Inferior parietal cortex (tissue), 1 donor: ENCODE data around the gene NEAT1.

Source experiments
- DNase-seq: peaks from one replicate; pipeline ENCODE4 v3.0.0-alpha.2; 2016; ENCODE audit errors: extremely low spot score

The NEAT1 gene

GRCh38 chr11:65479184-65480145 is 56.9 kb downstream of the NEAT1 start:
- DNase-seq, result peak; percentile 87

GRCh38 chr11:65482306-65482850 is 59.8 kb downstream of the NEAT1 start:
- peak; percentile 27 for DNase-seq

GRCh38 chr11:65485920-65486219 is 63.3 kb downstream of the NEAT1 start:
- no peak for DNase-seq

- DNase-seq, result no peak
Measured at GRCh38 chr11:65486570-65487466, 64.2 kb downstream of the NEAT1 start.

- DNase-seq, result peak; percentile 100
Measured at GRCh38 chr11:65487467-65488272, 65.1 kb downstream of the NEAT1 start.

GRCh38 chr11:65488273-65489034 is 65.9 kb downstream of the NEAT1 start:
- peak; percentile 54 for DNase-seq

- peak; percentile 55 for DNase-seq
Measured at GRCh38 chr11:65489035-65489705, 66.6 kb downstream of the NEAT1 start.

GRCh38 chr11:65489706-65490320 is 67.2 kb downstream of the NEAT1 start:
- DNase-seq, result no peak

GRCh38 chr11:65491163-65491465 is 68.5 kb downstream of the NEAT1 start:
- DNase-seq, result no peak

- DNase-seq, result peak; percentile 73
Measured at GRCh38 chr11:65491614-65492386, 69.2 kb downstream of the NEAT1 start.

- no peak for DNase-seq
Measured at GRCh38 chr11:65492387-65492636, 69.7 kb downstream of the NEAT1 start.

GRCh38 chr11:65492637-65493366 is 70.2 kb downstream of the NEAT1 start:
- peak; percentile 79 for DNase-seq

GRCh38 chr11:65493367-65494176 is 71.0 kb downstream of the NEAT1 start:
- DNase-seq, result peak; percentile 62
